ENCODE measurements around the gene TMEM9B. TPM values are rescaled to one million over a fixed set of nuclear protein-coding genes. Genes with fewer than 3 reads are reported as not detected.
"Not testable (repeated sequence)": the region's sequence is repeated elsewhere in the genome, so short reads cannot be mapped to it uniquely, and the experiment has no call there.

The TMEM9B gene
- total and polyA plus RNA-seq, 5 experiments from 2014 or later = 31.6 to 103 (median 80.3) TPM

DNA sequence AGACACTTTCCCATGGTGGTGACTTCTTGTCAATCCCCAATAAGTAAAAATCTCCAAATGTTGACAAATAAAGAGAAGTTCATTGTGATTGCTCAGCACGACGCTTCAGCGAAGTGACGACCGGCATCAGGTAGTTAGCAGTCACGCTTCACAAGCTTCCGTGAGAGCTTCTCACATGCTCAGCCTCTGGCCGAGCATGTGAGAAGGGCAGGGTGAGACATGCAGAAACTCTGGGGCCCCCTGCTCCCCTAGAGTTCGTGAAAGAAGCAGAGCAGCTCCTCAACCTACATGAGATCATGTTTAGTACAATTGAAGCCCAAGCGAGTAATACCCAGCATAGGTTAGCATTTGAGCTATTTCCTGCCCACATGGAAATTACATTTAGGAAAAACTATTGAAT is 27.1 kb downstream of the TMEM9B start:
- no peaks in the 10 kb centered on the region for H3K9me3 Mint-ChIP-seq
- peaks cover 0 to 5% (median 3%) of the 10 kb centered on the region in 5 donors for H3K27me3 Mint-ChIP-seq
- ATAC-seq (no peak), DNase-seq (no peak)
- H3K4me1 Mint-ChIP-seq = no peaks in the 10 kb centered on the region
- H3K4me3 Mint-ChIP-seq = no peak overlapping the region
- H3K27ac Mint-ChIP-seq = peak overlapping the region in 2 of 10 donors; percentile 35 to 52
- POLR2A ChIA-PET = no interaction called here
- H3K36me3 Mint-ChIP-seq = no peaks in the 10 kb centered on the region

DNA sequence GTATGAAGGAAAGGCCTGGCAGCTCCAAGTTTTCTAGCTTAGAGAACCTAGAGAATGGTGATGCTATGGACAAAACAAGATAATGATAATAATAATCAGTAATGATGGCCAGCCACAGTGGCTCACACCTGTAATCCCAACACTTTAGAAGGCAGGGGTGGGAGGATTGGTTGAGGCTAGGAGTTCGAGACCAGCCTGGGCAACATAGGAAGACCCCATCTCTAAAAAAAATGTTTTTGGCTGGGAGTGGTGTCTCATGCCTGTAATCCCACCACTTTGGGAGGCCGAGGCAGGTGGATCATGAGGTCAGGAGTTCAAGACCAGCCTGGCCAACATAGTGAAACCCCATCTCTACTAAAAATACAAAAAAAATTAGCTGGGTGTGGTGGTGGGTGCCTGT is 28.5 kb downstream of the TMEM9B start:
- POLR2A ChIA-PET, DNase-seq, H3K27me3 Mint-ChIP-seq, H3K4me3 Mint-ChIP-seq, H3K36me3 Mint-ChIP-seq, ATAC-seq, H3K9me3 Mint-ChIP-seq, H3K4me1 Mint-ChIP-seq, H3K27ac Mint-ChIP-seq: not testable (repeated sequence)

DNA sequence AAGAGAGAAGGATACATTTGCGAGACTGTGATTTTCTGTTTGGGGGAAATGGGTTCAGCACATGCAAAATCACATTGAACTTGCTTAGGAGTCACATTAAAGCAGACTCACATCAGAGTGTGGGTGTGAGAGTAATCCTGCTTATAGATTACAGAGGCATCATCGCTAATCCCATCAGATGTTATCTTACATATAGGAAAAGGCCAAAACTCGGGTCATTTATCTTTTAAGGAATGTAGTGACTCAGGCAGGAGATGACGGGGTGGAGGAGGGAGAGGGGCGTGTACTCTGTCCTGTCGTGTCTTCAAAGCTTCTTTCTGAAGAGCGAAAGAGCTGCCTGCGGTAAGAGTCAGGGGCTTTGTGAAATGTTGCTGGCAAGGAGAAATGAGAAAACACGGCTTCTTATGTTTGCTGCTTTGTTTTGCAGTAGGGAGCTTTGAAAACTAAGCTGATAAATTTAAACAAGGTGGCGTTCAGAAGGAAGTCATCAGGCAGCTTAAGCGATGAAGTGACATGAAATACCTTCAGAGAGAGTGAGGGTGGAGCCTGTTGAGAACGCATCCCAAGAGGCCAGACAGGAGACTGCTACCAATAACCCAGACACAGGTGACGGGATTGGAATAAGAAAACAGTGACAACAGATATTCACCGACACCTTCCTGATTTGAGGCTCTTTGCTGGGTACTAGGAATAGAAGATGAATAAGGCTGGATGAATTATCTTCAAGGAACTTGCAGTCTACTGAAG is 29.3 kb downstream of the TMEM9B start:
- H3K4me3 Mint-ChIP-seq = no peak overlapping the region
- POLR2A ChIA-PET = no interaction called here
- no peak for DNase-seq
- no peaks in the 10 kb centered on the region for H3K9me3 Mint-ChIP-seq
- peaks cover 0 to 2% (median 0%) of the 10 kb centered on the region in 5 donors for H3K27me3 Mint-ChIP-seq
- H3K36me3 Mint-ChIP-seq = no peaks in the 10 kb centered on the region
- no peaks in the 10 kb centered on the region for H3K4me1 Mint-ChIP-seq
- peak overlapping the region in 1 of 10 donors; percentile 12 for H3K27ac Mint-ChIP-seq
- ATAC-seq = no peak

DNA sequence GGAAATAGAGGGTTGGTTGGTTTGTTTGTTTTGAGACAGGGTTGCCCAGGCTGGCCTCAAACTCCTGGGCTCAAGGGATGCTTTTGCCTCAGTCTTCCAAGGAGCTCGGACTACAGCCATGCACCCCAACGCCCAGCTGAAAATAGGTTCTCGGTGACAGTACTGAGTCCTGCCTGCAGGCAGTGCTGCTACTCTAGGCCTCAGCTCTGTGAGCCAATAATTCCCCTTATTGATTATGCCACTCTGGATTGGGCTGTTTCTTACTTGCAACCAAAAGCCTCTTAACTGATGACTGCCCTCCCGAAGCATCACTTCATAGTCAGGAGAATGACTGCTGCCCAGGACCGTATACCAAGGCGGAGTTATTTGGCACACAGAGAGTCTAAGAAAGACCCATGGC is 30.3 kb downstream of the TMEM9B start:
- POLR2A ChIA-PET = no interaction called here
- Mint-ChIP-seq H3K9me3 (no peaks in the 10 kb centered on the region), H3K4me3 (no peak overlapping the region), H3K36me3 (no peaks in the 10 kb centered on the region), H3K27ac (no peak overlapping the region), H3K4me1 (no peaks in the 10 kb centered on the region), H3K27me3 (no peaks in the 10 kb centered on the region)
- no peak for ATAC-seq
- DNase-seq = no peak

DNA sequence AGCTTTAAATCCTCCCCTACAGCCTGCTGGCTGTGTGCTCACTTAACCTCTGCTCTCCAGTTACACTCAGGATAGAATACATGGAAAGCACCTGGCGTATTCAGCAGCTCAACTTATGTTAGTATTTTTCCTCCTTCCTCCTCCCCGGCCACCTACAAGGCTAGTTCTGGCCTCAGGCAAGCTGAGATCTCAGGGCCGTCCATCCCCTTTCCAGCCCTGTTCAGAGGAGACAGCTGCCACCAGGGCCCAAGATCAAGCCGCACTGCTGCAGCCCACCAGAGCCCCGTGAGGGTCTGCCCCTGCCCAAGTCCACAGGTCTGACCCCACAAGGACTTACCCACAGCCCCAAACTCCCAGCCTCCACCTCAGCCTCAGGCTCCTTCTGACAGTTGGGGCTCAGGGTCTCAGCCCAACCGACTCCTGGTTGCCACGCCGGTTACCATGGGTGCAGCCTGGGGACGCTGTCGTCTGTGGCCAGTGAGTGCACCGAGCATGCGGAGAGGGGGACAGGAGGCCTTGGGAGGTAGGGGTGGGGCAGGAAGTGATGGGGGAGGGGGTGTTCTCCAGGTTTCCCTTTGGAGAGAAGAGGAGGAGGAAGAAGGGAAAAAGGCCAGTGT is 31.6 kb downstream of the TMEM9B start, which contains the start of gene C11orf16:
Gene C11orf16, minus strand, starts transcription at position 384 of the 617 bp plus-strand sequence. CDS start 639 bp downstream, outside the sequence.
- ATAC-seq (no peak), DNase-seq (no peak)
- POLR2A ChIA-PET = no interaction called here
- Mint-ChIP-seq H3K27ac (peak within 1 kb of the TSS in 1 of 10 donors; percentile 65), H3K36me3 (no peaks in the 10 kb centered on the region), H3K9me3 (no peaks in the 10 kb centered on the region), H3K4me3 (no peak within 1 kb of the TSS), H3K4me1 (no peaks in the 10 kb centered on the region), H3K27me3 (no peaks in the 10 kb centered on the region)

DNA sequence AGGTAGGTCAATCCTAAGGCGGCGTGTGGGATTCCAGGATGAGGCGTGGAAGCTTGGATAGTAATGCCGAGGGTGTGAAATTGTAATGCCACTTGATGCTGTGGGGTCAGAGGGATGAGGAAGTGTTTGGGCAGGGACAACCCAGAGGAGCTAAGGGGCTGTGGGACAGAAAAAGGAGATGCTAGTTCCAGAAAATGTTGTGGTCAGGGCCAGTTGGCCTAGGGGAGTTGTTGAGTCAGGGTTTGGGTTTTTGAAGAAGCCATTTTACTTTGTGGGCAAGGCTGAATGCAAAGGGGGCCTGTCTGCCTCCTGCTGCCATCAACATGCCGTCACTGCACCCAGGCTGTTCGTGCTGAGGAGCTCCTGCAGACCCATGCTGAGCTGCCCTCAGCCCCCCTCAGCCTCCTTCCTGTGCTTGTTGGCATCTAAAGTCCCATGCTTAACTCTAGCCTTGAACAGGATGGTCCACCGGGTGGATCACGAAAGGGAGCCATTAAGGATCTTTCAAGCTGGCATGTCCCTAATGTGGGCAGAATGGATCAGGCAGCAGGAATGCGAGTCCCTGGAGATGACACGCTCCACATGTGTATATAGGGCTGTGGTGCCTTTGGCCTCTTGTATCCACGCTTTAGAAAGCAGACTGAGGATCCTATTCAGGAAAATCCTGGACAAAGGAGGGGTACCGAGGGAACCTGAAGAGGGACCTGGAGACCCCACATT is 33.6 kb downstream of the TMEM9B start:
- H3K4me3 Mint-ChIP-seq = no peak overlapping the region
- no peaks in the 10 kb centered on the region for H3K36me3 Mint-ChIP-seq
- H3K4me1 Mint-ChIP-seq = no peaks in the 10 kb centered on the region
- no peaks in the 10 kb centered on the region for H3K27me3 Mint-ChIP-seq
- DNase-seq = no peak
- no peak for ATAC-seq
- H3K27ac Mint-ChIP-seq = no peak overlapping the region
- H3K9me3 Mint-ChIP-seq = no peaks in the 10 kb centered on the region
- POLR2A ChIA-PET = interaction anchor here (0.7 kb wide), 1 partner anchor 22 kb away, joined by 3 read pairs; no protein-coding TSS in a partner anchor

DNA sequence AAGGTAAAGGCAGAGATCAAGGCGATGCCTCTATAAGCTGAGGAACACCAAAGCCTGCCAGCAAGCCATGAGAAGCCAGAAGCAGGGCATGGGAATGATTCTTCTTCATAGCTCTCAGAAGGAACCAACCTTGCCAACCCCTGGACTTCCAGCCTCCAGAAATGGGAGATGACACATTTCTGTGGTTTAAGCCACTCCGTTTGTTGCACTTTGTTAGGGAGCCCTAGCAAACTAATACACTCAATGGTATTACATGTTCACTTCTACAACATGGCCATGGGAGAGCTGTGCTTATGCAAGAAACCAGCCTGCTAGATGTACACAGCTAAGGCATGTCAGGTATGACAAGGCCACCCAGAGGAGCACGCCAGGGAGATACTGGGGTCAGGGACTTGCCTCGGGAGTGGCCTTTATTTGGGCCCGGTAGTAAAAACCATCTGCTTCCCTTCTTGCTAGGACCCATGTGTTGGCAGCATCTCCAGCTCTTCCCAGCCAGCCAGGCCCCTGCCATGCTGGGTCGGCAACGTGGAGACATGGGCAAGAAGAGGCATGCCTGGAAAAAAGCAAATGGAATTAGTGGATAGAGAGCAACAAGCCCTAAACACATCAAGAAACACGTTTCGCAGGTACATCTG is 35.1 kb downstream of the TMEM9B start:
- Mint-ChIP-seq H3K4me1 (no peaks in the 10 kb centered on the region), H3K4me3 (no peak overlapping the region), H3K27ac (no peak overlapping the region), H3K36me3 (no peaks in the 10 kb centered on the region), H3K27me3 (no peaks in the 10 kb centered on the region), H3K9me3 (no peaks in the 10 kb centered on the region)
- ATAC-seq (no peak), DNase-seq (no peak)
- POLR2A ChIA-PET = no interaction called here

DNA sequence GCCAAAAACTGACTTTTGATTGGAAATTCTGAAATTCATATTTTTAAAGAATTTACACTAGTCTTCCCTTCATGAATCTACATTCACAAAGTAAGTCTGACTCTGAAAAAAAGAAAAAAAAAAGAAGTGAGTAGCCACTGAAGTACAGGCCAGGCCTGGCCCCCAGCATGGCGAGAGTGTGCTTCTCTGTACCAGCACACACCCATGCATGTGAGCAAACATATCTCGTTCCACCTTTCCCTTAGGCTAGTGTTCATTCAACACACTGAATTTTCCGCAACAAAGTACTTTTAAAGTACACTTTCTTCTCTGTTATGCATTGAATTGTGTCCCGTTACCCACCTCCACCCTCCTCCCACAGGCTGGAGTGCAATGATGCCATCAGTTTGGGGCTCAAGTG is 36.0 kb downstream of the TMEM9B start:
- no peaks in the 10 kb centered on the region for H3K27me3 Mint-ChIP-seq
- peaks cover 0 to 7% (median 0%) of the 10 kb centered on the region in 3 donors for H3K36me3 Mint-ChIP-seq
- DNase-seq (no peak), ATAC-seq (no peak)
- H3K27ac Mint-ChIP-seq = no peak overlapping the region
- no peaks in the 10 kb centered on the region for H3K9me3 Mint-ChIP-seq
- H3K4me3 Mint-ChIP-seq = no peak overlapping the region
- POLR2A ChIA-PET = no interaction called here
- H3K4me1 Mint-ChIP-seq = no peaks in the 10 kb centered on the region

DNA sequence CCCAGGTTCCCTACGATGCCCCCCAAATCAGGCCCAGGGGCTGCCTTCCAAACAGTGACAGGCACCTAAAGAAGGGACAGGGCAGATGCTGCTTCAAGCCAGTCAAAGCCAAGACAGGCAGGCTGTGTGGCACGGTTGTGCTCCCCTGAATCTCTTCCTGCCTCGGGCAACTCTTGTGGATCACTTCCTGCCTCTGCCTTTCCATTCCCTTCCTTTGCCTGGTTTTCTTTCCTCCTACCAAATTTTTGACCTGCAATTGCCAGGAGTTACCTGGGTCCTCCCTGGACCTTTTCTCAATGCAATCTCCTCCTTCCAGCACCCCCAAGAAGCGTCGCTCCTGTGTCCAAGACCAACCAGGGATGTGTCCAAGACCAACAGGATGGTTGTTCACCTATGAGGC is 37.0 kb downstream of the TMEM9B start:
- ATAC-seq = no peak
- Mint-ChIP-seq H3K4me1 (no peaks in the 10 kb centered on the region), H3K27me3 (no peaks in the 10 kb centered on the region), H3K9me3 (no peaks in the 10 kb centered on the region), H3K4me3 (no peak overlapping the region), H3K36me3 (peaks cover 0 to 13% (median 6%) of the 10 kb centered on the region in 3 donors), H3K27ac (no peak overlapping the region)
- DNase-seq = no peak
- POLR2A ChIA-PET = no interaction called here

DNA sequence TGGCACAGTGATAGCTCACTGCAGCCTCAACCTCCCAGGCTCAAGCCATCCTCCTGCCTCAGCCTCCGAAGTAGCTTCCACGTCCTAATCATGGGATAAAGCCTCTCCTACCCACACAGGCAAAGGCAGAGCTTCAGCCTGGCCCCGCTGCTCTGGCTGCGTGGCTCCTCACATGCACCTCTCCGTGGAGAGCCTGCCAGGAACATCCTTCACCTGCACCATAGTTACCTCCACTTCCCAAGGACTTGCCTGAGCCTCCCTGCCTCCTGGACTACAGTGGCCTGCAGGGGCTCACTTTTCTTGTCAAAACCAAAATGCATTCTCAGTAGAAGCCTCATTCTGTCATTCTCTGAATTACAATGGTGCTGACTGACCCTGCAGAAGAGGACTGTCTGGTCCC is 38.0 kb downstream of the TMEM9B start:
- peaks cover 0 to 23% (median 9%) of the 10 kb centered on the region in 3 donors for H3K36me3 Mint-ChIP-seq
- no peak overlapping the region for H3K4me3 Mint-ChIP-seq
- no peak overlapping the region for H3K27ac Mint-ChIP-seq
- H3K27me3 Mint-ChIP-seq = no peaks in the 10 kb centered on the region
- DNase-seq (no peak), ATAC-seq (no peak)
- H3K9me3 Mint-ChIP-seq = no peaks in the 10 kb centered on the region
- no peaks in the 10 kb centered on the region for H3K4me1 Mint-ChIP-seq
- POLR2A ChIA-PET = no interaction called here

DNA sequence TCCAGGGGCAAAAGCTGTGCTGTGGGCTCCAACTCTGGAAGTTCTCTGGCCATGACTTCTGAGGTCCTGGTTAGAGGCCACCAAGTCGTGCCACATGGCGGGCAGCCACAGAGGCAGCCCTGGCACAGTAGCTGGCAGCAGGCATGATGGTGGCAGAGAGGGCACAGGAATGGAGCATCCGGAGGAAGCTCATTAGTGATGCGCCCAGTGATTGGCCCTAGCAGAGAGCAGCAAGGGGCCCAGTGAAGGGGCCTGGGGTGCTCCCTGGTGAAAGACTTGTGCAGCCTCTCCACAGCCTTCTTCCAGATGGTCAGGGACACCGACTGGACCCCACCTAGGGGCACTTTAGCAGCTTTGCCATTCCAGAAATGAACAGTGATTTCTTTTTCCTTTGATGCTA is 38.5 kb downstream of the TMEM9B start:
- peaks cover 0 to 25% (median 10%) of the 10 kb centered on the region in 3 donors for H3K36me3 Mint-ChIP-seq
- ATAC-seq (no peak), DNase-seq (no peak)
- no peaks in the 10 kb centered on the region for H3K9me3 Mint-ChIP-seq
- H3K4me3 Mint-ChIP-seq = no peak overlapping the region
- H3K27me3 Mint-ChIP-seq = no peaks in the 10 kb centered on the region
- H3K4me1 Mint-ChIP-seq = no peaks in the 10 kb centered on the region
- POLR2A ChIA-PET = no interaction called here
- H3K27ac Mint-ChIP-seq = no peak overlapping the region

DNA sequence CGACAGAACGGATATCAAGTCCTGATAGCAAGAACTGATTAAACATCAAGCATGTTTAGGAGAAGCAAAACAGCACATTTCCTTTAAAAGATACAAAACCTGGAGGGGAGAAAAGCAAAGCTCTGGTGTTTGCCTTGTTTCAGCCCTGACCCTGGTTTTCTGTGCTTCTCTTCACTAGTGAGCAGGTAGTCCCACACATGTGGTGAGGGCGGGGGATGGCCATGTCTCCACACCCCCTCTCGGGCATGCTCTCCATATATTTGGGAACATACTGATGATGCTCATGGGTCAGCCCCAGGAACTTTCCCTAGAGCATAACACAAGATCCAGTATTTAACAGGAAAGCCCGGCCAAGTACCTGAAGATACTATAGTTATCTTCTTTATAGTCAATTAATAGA is 41.6 kb downstream of the TMEM9B start:
- H3K27ac Mint-ChIP-seq = no peak overlapping the region
- H3K36me3 Mint-ChIP-seq = peaks cover 0 to 51% (median 13%) of the 10 kb centered on the region in 3 donors
- no peaks in the 10 kb centered on the region for H3K9me3 Mint-ChIP-seq
- H3K4me3 Mint-ChIP-seq = no peak overlapping the region
- POLR2A ChIA-PET = no interaction called here
- ATAC-seq = no peak
- H3K4me1 Mint-ChIP-seq = no peaks in the 10 kb centered on the region
- no peaks in the 10 kb centered on the region for H3K27me3 Mint-ChIP-seq
- no peak for DNase-seq

Data from naive thymus-derived CD8-positive, alpha-beta T cell (primary cell).